ENCODE results near the gene POU3F1.

GRCh38 chr1:38071312-38072256 is 25.0 kb upstream of the POU3F1 start:
- TF ChIP-seq, protein P1, sequence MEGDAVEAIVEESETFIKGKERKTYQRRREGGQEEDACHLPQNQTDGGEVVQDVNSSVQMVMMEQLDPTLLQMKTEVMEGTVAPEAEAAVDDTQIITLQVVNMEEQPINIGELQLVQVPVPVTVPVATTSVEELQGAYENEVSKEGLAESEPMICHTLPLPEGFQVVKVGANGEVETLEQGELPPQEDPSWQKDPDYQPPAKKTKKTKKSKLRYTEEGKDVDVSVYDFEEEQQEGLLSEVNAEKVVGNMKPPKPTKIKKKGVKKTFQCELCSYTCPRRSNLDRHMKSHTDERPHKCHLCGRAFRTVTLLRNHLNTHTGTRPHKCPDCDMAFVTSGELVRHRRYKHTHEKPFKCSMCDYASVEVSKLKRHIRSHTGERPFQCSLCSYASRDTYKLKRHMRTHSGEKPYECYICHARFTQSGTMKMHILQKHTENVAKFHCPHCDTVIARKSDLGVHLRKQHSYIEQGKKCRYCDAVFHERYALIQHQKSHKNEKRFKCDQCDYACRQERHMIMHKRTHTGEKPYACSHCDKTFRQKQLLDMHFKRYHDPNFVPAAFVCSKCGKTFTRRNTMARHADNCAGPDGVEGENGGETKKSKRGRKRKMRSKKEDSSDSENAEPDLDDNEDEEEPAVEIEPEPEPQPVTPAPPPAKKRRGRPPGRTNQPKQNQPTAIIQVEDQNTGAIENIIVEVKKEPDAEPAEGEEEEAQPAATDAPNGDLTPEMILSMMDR (IDR thresholded peaks at IDR 0.05; ENCODE audit: insufficient read depth, low read length, poor library complexity, severe bottlenecking) = peak; percentile 24
- TF ChIP-seq EZH2phosphoT487 (conservative IDR thresholded peaks at IDR 0.05; ENCODE audit: low read length) = no peak

Measured in SU-DHL-6 (cell line).